MM.1S (cell line): Measurements from ENCODE around the gene KRTAP10-9.

Source experiments
- DNase-seq: peaks from one replicate; pipeline ENCODE4 v3.0.0-alpha.2; 2015
- H2AFZ ChIP-seq: fragments of 300-600 bp; sonication (generic); 2 replicates; pipeline ENCODE4 v1.6.0; 2016; ENCODE audit warnings: antibody characterized with exemption, low read length
- H3F3A ChIP-seq: fragments of 300-600 bp; sonication (generic); 2 replicates; pipeline ENCODE4 v1.6.1; 2016; ENCODE audit warnings: mild to moderate bottlenecking, antibody characterized with exemption, low read length, moderate library complexity, mixed read lengths; ENCODE audit not compliant: insufficient read depth
- H3K27ac ChIP-seq: fragments of 300-600 bp; sonication (generic); 2 replicates; pipeline ENCODE4 v1.5.1; 2016; ENCODE audit warnings: mild to moderate bottlenecking, low read length
- H3K27me3 ChIP-seq: fragments of 300-600 bp; sonication (generic); replicated peaks from 2 replicates; pipeline ENCODE4 v1.6.0; 2016; ENCODE audit warnings: low read length; ENCODE audit not compliant: insufficient read depth
- H3K36me3 ChIP-seq: fragments of 300-600 bp; sonication (generic); replicated peaks from 2 replicates; pipeline ENCODE4 v1.6.1; 2016; ENCODE audit warnings: mild to moderate bottlenecking, low read length, mixed read lengths; ENCODE audit not compliant: insufficient read depth
- H3K4me1 ChIP-seq: fragments of 300-600 bp; sonication (generic); 2 replicates; pipeline ENCODE4 v1.6.1; 2016; ENCODE audit warnings: low read length, mixed read lengths
- H3K4me2 ChIP-seq: fragments of 300-600 bp; sonication (generic); 2 replicates; pipeline ENCODE4 v1.6.0; 2016; ENCODE audit warnings: low read depth, low read length
- H3K4me3 ChIP-seq: fragments of 300-600 bp; sonication (generic); 2 replicates; pipeline ENCODE4 v1.5.1; 2016; ENCODE audit warnings: low read length, mixed read lengths
- H3K79me2 ChIP-seq: fragments of 300-600 bp; sonication (generic); 2 replicates; pipeline ENCODE4 v1.6.1; 2016; ENCODE audit warnings: mixed run types, low read length, mixed read lengths
- H3K9ac ChIP-seq: fragments of 300-600 bp; sonication (generic); 2 replicates; pipeline ENCODE4 v1.6.1; 2016; ENCODE audit warnings: low read length, mixed read lengths
- H3K9me2 ChIP-seq: fragments of 300-600 bp; sonication (generic); replicated peaks from 2 replicates; pipeline ENCODE4 v1.6.1; 2016; ENCODE audit warnings: mild to moderate bottlenecking, low read length, mixed read lengths; ENCODE audit not compliant: insufficient read depth
- H3K9me3 ChIP-seq: fragments of 300-600 bp; sonication (generic); replicated peaks from 2 replicates; pipeline ENCODE4 v1.6.1; 2016; ENCODE audit warnings: mild to moderate bottlenecking, low read length, mixed read lengths; ENCODE audit not compliant: insufficient read depth
- H4K20me1 ChIP-seq: fragments of 300-600 bp; sonication (generic); 2 replicates; pipeline ENCODE4 v1.6.1; 2016; ENCODE audit warnings: mild to moderate bottlenecking, low read length, moderate library complexity, mixed read lengths; ENCODE audit not compliant: insufficient read depth
- EZH2 ChIP-seq: fragments of 300-600 bp; sonication (generic); optimal IDR thresholded peaks from 2 replicates; pipeline ENCODE3; 2017; ENCODE audit warnings: low read depth, mild to moderate bottlenecking, antibody characterized with exemption, low read length, mixed read lengths
- EZH2phosphoT487 ChIP-seq: fragments of 300-600 bp; sonication (generic); IDR thresholded peaks from 2 replicates; pipeline ENCODE4 v1.6.1; 2018; ENCODE audit warnings: antibody characterized with exemption, low read length
- TF ChIP-seq, protein P1 (sequence below): fragments of 300-600 bp; sonication (generic); IDR thresholded peaks from 2 replicates; pipeline ENCODE4 v1.5.1; 2016; ENCODE audit warnings: antibody characterized with exemption, low read length, mixed read lengths

The KRTAP10-9 gene

GRCh38 chr21:44615911-44616590, 10.8 kb upstream of the KRTAP10-9 start:
- TF ChIP-seq, protein P1, sequence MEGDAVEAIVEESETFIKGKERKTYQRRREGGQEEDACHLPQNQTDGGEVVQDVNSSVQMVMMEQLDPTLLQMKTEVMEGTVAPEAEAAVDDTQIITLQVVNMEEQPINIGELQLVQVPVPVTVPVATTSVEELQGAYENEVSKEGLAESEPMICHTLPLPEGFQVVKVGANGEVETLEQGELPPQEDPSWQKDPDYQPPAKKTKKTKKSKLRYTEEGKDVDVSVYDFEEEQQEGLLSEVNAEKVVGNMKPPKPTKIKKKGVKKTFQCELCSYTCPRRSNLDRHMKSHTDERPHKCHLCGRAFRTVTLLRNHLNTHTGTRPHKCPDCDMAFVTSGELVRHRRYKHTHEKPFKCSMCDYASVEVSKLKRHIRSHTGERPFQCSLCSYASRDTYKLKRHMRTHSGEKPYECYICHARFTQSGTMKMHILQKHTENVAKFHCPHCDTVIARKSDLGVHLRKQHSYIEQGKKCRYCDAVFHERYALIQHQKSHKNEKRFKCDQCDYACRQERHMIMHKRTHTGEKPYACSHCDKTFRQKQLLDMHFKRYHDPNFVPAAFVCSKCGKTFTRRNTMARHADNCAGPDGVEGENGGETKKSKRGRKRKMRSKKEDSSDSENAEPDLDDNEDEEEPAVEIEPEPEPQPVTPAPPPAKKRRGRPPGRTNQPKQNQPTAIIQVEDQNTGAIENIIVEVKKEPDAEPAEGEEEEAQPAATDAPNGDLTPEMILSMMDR, result no peak
- no peak for TF ChIP-seq EZH2
- no peak for TF ChIP-seq EZH2phosphoT487
- no peaks in the 10 kb centered on the region for H3K36me3 ChIP-seq
- no peak overlapping the region for H3K4me2 ChIP-seq
- H4K20me1 ChIP-seq, result no peaks in the 10 kb centered on the region
- H3K9me3 ChIP-seq, result no peaks in the 10 kb centered on the region
- H3K4me3 ChIP-seq, result no peak overlapping the region
- no peaks in the 10 kb centered on the region for H3K9me2 ChIP-seq
- no peaks in the 10 kb centered on the region for H3K4me1 ChIP-seq
- H3K9ac ChIP-seq, result no peak overlapping the region
- no peak for DNase-seq
- H3K27ac ChIP-seq, result no peak overlapping the region
- no peaks in the 10 kb centered on the region for H3K79me2 ChIP-seq
- H2AFZ ChIP-seq, result no peak overlapping the region
- H3F3A ChIP-seq, result no peaks in the 10 kb centered on the region
- peaks cover 94% of the 10 kb centered on the region for H3K27me3 ChIP-seq

DNA sequence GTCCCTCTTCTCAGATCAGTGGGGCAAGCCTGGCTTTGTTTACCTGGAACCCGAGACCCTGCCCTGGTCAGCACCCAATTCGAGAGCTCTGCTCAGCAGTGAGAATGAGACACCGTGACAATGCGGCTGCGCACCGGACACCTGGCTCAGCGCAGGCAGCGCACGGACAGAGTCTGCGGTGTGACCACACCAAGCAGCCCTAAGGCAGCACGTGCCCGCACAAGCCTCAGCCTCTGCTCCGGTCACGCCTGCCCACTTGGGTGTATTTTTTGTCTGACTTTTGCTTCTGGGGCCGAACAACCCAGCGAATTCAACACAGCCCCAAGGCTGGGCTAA, 10.3 kb upstream of the KRTAP10-9 start:
- no peaks in the 10 kb centered on the region for H3F3A ChIP-seq
- TF ChIP-seq EZH2, result no peak
- no peak for TF ChIP-seq EZH2phosphoT487
- TF ChIP-seq, protein P1, result no peak
- no peaks in the 10 kb centered on the region for H3K36me3 ChIP-seq
- no peak overlapping the region for H3K4me2 ChIP-seq
- no peak overlapping the region for H2AFZ ChIP-seq
- no peaks in the 10 kb centered on the region for H3K9me2 ChIP-seq
- H3K27ac ChIP-seq, result no peak overlapping the region
- H3K79me2 ChIP-seq, result no peaks in the 10 kb centered on the region
- no peak for DNase-seq
- H4K20me1 ChIP-seq, result no peaks in the 10 kb centered on the region
- H3K9me3 ChIP-seq, result no peaks in the 10 kb centered on the region
- H3K4me3 ChIP-seq, result no peak overlapping the region
- no peak overlapping the region for H3K9ac ChIP-seq
- no peaks in the 10 kb centered on the region for H3K4me1 ChIP-seq
- peaks cover 99% of the 10 kb centered on the region for H3K27me3 ChIP-seq

- Histone ChIP-seq H3K9me2 (no peaks in the 10 kb centered on the region), H3K27ac (no peak overlapping the region), H3K4me2 (no peak overlapping the region), H3K9me3 (no peaks in the 10 kb centered on the region), H3K27me3 (peaks cover 98% of the 10 kb centered on the region), H3K9ac (no peak overlapping the region), H3K79me2 (no peaks in the 10 kb centered on the region), H3K4me1 (no peaks in the 10 kb centered on the region), H3F3A (no peaks in the 10 kb centered on the region), H3K36me3 (no peaks in the 10 kb centered on the region), H2AFZ (no peak overlapping the region), H3K4me3 (no peak overlapping the region), H4K20me1 (no peaks in the 10 kb centered on the region)
- TF ChIP-seq, protein P1, result no peak
- TF ChIP-seq EZH2 (no peak), EZH2phosphoT487 (no peak)
- DNase-seq, result no peak
These were observed 9.8 kb upstream of the KRTAP10-9 start for GRCh38 chr21:44617071-44617501.
